ENCODE results near the gene UNC93A. TPM values are rescaled to one million over a fixed set of nuclear protein-coding genes. Genes with fewer than 3 reads are reported as not detected.
"Not testable (repeated sequence)": the region's sequence is repeated elsewhere in the genome, so short reads cannot be mapped to it uniquely, and the experiment has no call there.

Gene UNC93A
- total RNA-seq, 1 donor from 2014 or later = not detected

DNA sequence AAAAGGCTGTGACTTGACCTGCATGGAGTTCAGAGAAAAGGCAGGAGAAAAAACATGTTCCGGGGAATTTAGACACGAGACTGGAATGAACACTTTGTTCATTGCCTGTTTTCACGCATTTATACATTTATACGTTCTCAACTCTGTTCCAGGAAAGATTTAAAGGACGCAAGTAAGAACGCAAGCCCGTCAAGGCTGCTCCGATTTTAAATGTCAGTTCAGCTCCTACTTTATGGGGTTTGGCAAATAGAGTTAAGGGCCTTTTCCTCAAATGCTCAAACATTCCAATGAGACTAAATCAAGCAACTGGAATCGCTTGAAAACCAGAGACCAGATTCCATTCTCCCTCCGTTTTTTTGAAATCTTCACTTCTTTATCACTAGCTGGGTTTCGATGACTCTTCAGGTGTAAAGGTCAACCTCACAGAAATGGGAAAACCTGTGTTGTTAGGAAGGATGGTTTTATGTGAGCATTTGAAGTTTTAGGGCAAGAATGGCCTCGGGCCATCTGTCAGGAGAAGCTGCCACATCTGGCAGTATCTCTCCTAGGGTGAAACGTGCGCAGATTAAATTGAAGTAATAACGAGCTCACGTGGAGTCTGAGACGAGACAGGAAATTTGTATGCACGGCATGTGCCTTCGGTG, 58.6 kb downstream of the UNC93A start:
- peak overlapping the region; percentile 56 for H3K4me3 ChIP-seq
- TF ChIP-seq, protein P1, sequence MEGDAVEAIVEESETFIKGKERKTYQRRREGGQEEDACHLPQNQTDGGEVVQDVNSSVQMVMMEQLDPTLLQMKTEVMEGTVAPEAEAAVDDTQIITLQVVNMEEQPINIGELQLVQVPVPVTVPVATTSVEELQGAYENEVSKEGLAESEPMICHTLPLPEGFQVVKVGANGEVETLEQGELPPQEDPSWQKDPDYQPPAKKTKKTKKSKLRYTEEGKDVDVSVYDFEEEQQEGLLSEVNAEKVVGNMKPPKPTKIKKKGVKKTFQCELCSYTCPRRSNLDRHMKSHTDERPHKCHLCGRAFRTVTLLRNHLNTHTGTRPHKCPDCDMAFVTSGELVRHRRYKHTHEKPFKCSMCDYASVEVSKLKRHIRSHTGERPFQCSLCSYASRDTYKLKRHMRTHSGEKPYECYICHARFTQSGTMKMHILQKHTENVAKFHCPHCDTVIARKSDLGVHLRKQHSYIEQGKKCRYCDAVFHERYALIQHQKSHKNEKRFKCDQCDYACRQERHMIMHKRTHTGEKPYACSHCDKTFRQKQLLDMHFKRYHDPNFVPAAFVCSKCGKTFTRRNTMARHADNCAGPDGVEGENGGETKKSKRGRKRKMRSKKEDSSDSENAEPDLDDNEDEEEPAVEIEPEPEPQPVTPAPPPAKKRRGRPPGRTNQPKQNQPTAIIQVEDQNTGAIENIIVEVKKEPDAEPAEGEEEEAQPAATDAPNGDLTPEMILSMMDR (IDR thresholded peaks at IDR 0.05) = no peak
- no peak overlapping the region for H3K27ac ChIP-seq
- intact Hi-C loops (cut with DNase I) = no loop called here
- DNase-seq (no peak), ATAC-seq (peak in 1 of 2 donors; percentile 50)
- peaks cover 24% of the 10 kb centered on the region for H3K4me1 ChIP-seq
- H3K9me3 ChIP-seq = no peaks in the 10 kb centered on the region
- H3K36me3 ChIP-seq = no peaks in the 10 kb centered on the region
- peaks cover 6% of the 10 kb centered on the region for H3K27me3 ChIP-seq (ENCODE audit: low read depth)

DNA sequence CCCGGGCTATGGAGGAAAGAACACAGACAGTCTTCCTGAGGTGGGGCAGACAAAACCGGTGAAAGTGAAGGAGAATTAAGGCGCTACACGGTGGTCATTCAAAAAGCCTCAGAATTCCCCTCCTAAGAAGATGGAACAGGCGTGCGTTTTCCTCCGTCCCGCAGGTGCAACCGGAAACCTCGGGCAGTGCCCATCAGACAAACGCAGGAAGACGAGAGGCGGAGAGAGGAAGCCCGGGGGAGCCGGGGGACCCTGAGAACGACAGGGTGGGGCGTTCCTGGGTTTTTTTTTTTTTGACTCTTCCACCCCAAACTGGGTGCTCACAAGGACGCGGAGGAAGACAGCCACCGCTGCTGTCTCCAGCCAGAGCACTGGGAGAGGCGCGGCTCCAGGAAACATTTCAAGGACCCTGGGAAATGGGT, 59.2 kb downstream of the UNC93A start:
- Histone ChIP-seq H3K4me3 (peak overlapping the region; percentile 56), H3K9me3 (no peaks in the 10 kb centered on the region), H3K4me1 (peaks cover 24% of the 10 kb centered on the region), H3K27me3 (ENCODE audit: low read depth) (peaks cover 6% of the 10 kb centered on the region), H3K36me3 (no peaks in the 10 kb centered on the region), H3K27ac (peak overlapping the region; percentile 73)
- TF ChIP-seq, protein P1 (IDR thresholded peaks at IDR 0.05) = no peak
- intact Hi-C loops (cut with DNase I) = no loop called here
- DNase-seq (no peak), ATAC-seq (peak; percentile 23 to 51)

DNA sequence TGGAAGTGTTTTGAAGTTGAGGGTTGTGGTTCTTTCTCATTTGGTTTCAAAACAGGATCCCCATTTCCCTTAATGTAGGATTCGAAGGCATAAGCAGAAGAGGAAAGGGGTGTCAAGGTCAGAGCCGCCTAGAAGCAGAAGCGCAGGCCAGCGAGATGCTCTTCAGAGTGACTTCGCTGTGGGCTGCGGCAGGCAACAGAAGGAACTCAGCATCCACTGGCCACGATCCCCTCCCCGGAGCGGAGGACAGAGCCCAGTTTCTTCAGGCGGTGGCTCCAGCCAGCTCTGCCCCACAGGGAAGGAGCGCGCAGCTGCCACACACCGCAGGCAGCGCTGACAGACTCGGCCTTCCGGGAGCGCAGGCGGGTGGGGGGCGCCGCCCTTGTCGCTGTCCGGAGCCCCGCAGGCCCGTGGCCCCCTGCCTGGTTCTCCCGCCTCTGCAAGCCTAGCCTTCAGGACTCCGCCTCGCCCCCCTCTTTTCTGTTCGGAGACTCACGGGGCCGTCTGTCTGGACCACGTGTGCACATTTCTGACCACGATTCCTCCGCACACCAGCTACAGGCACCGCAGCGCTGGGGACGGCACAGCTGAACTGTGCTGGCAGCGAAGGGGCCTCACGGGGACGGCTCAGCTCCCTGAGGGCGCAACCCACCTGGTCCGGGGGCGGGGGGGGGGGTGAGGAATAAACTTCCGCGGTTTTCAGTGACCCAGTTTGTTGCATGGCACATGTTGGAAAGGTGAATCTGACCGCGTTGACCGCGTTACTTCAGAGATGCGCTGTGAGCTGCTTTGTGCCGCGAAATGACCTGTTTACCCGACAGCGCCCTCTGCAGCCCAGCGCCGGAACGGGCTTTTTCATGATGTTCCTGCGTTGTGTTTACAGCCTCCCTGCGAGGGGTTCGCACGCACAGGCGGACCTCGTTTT, 59.9 kb downstream of the UNC93A start:
- peak overlapping the region; percentile 56 for H3K4me3 ChIP-seq
- peaks cover 6% of the 10 kb centered on the region for H3K27me3 ChIP-seq (ENCODE audit: low read depth)
- peak; percentile 78 for DNase-seq
- ATAC-seq = peak; percentile 88 to 92
- intact Hi-C loops (cut with DNase I) = no loop called here
- H3K27ac ChIP-seq = peak overlapping the region; percentile 73
- TF ChIP-seq, protein P1 (IDR thresholded peaks at IDR 0.05) = peak; percentile 77
- no peaks in the 10 kb centered on the region for H3K36me3 ChIP-seq
- no peaks in the 10 kb centered on the region for H3K9me3 ChIP-seq
- peaks cover 24% of the 10 kb centered on the region for H3K4me1 ChIP-seq

- TF ChIP-seq, protein P1 (IDR thresholded peaks at IDR 0.05) = no peak
- Histone ChIP-seq H3K27ac (no peak overlapping the region), H3K36me3 (no peaks in the 10 kb centered on the region), H3K27me3 (ENCODE audit: low read depth) (peaks cover 6% of the 10 kb centered on the region), H3K4me1 (peaks cover 24% of the 10 kb centered on the region), H3K9me3 (no peaks in the 10 kb centered on the region), H3K4me3 (peak overlapping the region; percentile 56)
- DNase-seq = no peak
- intact Hi-C loops (cut with DNase I) = no loop called here
- no peak for ATAC-seq
These were observed 60.7 kb downstream of the UNC93A start for GRCh38 chr6:167351656-167352345.

DNA sequence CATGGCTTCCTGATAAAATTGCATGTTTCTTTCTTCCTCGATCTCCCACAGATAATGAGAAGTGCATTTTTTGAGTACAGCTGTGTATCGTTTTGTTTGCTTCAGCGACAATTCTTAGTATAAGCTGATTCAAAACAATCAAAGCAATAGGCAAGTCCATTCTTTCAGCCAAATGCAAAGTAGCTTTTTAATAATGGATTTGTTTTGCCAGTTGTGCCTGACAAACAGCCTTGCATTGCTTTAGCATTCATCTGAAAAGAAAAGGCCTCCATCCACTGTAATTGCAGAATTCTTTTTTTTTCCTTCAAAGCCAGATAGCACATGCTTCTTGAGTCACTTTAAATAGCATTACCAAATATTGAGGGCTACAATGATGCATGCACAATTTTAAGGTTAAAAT, 65.8 kb downstream of the UNC93A start:
- H3K9me3 ChIP-seq = no peaks in the 10 kb centered on the region
- TF ChIP-seq, protein P1 (IDR thresholded peaks at IDR 0.05) = no peak
- peaks cover 2% of the 10 kb centered on the region for H3K4me1 ChIP-seq
- DNase-seq = no peak
- no peak overlapping the region for H3K27ac ChIP-seq
- intact Hi-C loops (cut with DNase I) = no loop called here
- H3K36me3 ChIP-seq = no peaks in the 10 kb centered on the region
- ATAC-seq = no peak
- H3K27me3 ChIP-seq (ENCODE audit: low read depth) = no peaks in the 10 kb centered on the region
- no peak overlapping the region for H3K4me3 ChIP-seq

DNA sequence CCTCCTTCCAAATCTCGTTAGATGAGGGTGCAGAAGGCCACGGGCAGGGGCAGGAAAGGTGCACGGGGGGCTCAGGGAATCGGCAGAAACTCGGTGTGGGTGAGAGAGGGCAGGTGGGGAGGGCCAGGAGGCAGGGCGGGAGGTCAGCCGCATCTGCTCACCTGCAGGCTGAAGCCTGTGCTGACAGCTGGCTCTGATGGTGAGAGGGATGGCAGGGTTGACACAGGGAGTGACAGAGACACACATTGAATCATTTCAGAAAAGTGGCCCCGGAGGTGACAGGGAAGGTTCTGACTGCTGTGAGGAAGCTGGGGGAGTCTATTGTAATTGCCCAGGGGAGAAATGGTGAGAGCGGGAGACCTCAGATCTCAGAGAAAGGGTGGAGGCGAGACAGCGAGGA, 67.3 kb downstream of the UNC93A start:
- H3K36me3 ChIP-seq; H3K4me3 ChIP-seq; ATAC-seq; H3K4me1 ChIP-seq; H3K27ac ChIP-seq; intact Hi-C loops (cut with DNase I); H3K9me3 ChIP-seq; DNase-seq; H3K27me3 ChIP-seq (ENCODE audit: low read depth): not testable (repeated sequence)

- intact Hi-C loops (cut with DNase I); ATAC-seq; H3K4me1 ChIP-seq; H3K27me3 ChIP-seq (ENCODE audit: low read depth); H3K4me3 ChIP-seq; H3K36me3 ChIP-seq; H3K27ac ChIP-seq; DNase-seq; H3K9me3 ChIP-seq: not testable (repeated sequence)
These were observed 70.1 kb downstream of the UNC93A start for GRCh38 chr6:167361170-167361569.
